K562 (cell line): Measurements from ENCODE around the gene ETS1. TPM values are rescaled to one million over a fixed set of nuclear protein-coding genes. Genes with fewer than 3 reads are reported as not detected.

ENCODE experiments used
- ATAC-seq: fragments of 200-7000 bp; cut with Tn5 transposase; 3 replicates; pipeline ENCODE4 v1.9.1; 2020; ENCODE audit warnings: moderate library complexity
- BruUV-seq: library from RNA; stranded (reverse); fragments of 400-500 nt; replicated peaks from 2 replicates; lab custom pipeline; 2021; lab: Mats Ljungman, UMichigan
- CTCF ChIA-PET: fragments of 300-600 bp; formaldehyde crosslinking; extraction: SDS; loops from one replicate; lab custom pipeline; 2021; ENCODE audit warnings: low intra/inter-chr PET ratio; lab: Yijun Ruan, JAX
- POLR2A ChIA-PET: fragments of 300-600, 350-650 bp; sonication (Branson Sonifier 250); formaldehyde crosslinking; extraction: SDS; loops from one replicate; lab custom pipeline; 2021; ENCODE audit warnings: antibody characterized with exemption, inconsistent platforms; lab: Yijun Ruan, JAX
- DNase-seq, 4 experiments: peaks; one replicate each; pipeline versions ENCODE4 v3.0.0 to v3.0.0-alpha.2; 2011 to 2018; ENCODE audit warnings: low spot score in 3 of 4, mixed read lengths in 3 of 4; ENCODE audit errors: extremely low read depth in 1 of 4
- FAIRE-seq: peaks from 2 replicates; lab custom pipeline; 2011; peaks lifted over from hg19 to GRCh38; lab: Jason Lieb, UNC
- H2AFZ ChIP-seq: 2 replicates; pipeline ENCODE4 v1.6.0; 2011; ENCODE audit warnings: low read depth, low read length, control low read depth, inconsistent platforms
- H3K27ac ChIP-seq: fragments of 200-600 bp; 3 replicates; pipeline ENCODE4 v1.8.0; 2011; ENCODE audit warnings: low read depth, mild to moderate bottlenecking, control low read depth, inconsistent platforms, low read length, moderate library complexity, mixed read lengths; ENCODE audit errors: extremely low read depth
- H3K27me3 ChIP-seq, 2 experiments: fragments of 300-600 bp in 1 of 2; 2 replicates in 1 of 2; 3 replicates in 1 of 2; pipeline versions ENCODE4 v1.6.0 to v1.8.0; 2011; ENCODE audit warnings: inconsistent platforms in 2 of 2, low read length in 2 of 2, mild to moderate bottlenecking in 1 of 2, mixed read lengths in 1 of 2, moderate library complexity in 1 of 2; ENCODE audit not compliant: control insufficient read depth in 2 of 2, insufficient read depth in 2 of 2
- H3K36me3 ChIP-seq: fragments of 300-600 bp; 3 replicates; pipeline ENCODE4 v1.8.0; 2011; ENCODE audit warnings: mild to moderate bottlenecking, low read length, inconsistent platforms; ENCODE audit not compliant: control insufficient read depth, insufficient read depth
- H3K4me1 ChIP-seq, 2 experiments: fragments of 200-600 bp in 1 of 2; replicated peaks in 1 of 2; 2 replicates in 1 of 2; 3 replicates in 1 of 2; pipeline versions ENCODE4 v1.5.1 to v1.8.0; 2011; ENCODE audit warnings: inconsistent platforms in 2 of 2, low read length in 2 of 2, mild to moderate bottlenecking in 1 of 2, mixed read lengths in 1 of 2, moderate library complexity in 1 of 2; ENCODE audit not compliant: control insufficient read depth in 2 of 2, insufficient read depth in 2 of 2
- H3K4me2 ChIP-seq: 2 replicates; pipeline ENCODE4 v1.6.1; 2011; ENCODE audit warnings: low read length, control low read depth, inconsistent platforms, mixed read lengths; ENCODE audit not compliant: insufficient read depth
- H3K4me3 ChIP-seq: fragments of 200-600 bp; sonication (generic), shearing (Covaris generic); 2 replicates; pipeline ENCODE4 v1.5.1; 2016; ENCODE audit warnings: control low read depth, inconsistent platforms
- H3K79me2 ChIP-seq: fragments of 200-600 bp; 3 replicates; pipeline ENCODE4 v1.8.0; 2011; ENCODE audit warnings: low read length, inconsistent platforms; ENCODE audit not compliant: control insufficient read depth, insufficient read depth
- H3K9ac ChIP-seq, 2 experiments: 2 replicates each; pipeline versions ENCODE4 v1.6.0 to v1.6.1; 2011; ENCODE audit warnings: low read depth in 2 of 2, low read length in 2 of 2, control low read depth in 1 of 2, inconsistent platforms in 1 of 2, mild to moderate bottlenecking in 1 of 2, mixed read lengths in 1 of 2; ENCODE audit not compliant: insufficient read depth in 1 of 2
- H3K9me1 ChIP-seq: one replicate; pipeline ENCODE4 v1.6.0; 2011; ENCODE audit warnings: inconsistent platforms, mild to moderate bottlenecking, low read length, moderate library complexity; ENCODE audit not compliant: control insufficient read depth, insufficient read depth
- H3K9me3 ChIP-seq: replicated peaks from 2 replicates; pipeline ENCODE4 v1.5.1; 2011; ENCODE audit warnings: low read depth, low read length, inconsistent platforms; ENCODE audit not compliant: control insufficient read depth, insufficient read depth
- H4K20me1 ChIP-seq: replicated peaks from 2 replicates; pipeline ENCODE4 v1.6.1; 2011; ENCODE audit warnings: low read length, inconsistent platforms, mixed read lengths; ENCODE audit not compliant: control insufficient read depth, insufficient read depth
- CHD4 ChIP-seq: fragments of 200-600 bp; sonication (generic); IDR thresholded peaks from 3 replicates; pipeline ENCODE4 v1.6.1; 2012; ENCODE audit warnings: low read depth, mild to moderate bottlenecking, mixed read lengths, low read length, inconsistent platforms; ENCODE audit not compliant: insufficient read depth, insufficient replicate concordance, poor library complexity, severe bottlenecking
- CREB5 ChIP-seq: fragments of 250-450 bp; sonication (Bioruptor Pico); IDR thresholded peaks from 2 replicates; pipeline ENCODE4 v1.5.0; 2020; ENCODE audit warnings: mild to moderate bottlenecking
- DPF2 ChIP-seq: fragments of 450-650 bp; IDR thresholded peaks from 2 replicates; pipeline ENCODE4 v1.6.1; 2016
- ETV5 ChIP-seq: sonication (generic); formaldehyde crosslinking; IDR thresholded peaks from 2 replicates; pipeline ENCODE4 v1.4.0; 2020; ENCODE audit warnings: low read depth, mild to moderate bottlenecking, missing genetic modification reagents
- FOXP4 ChIP-seq: sonication (generic); formaldehyde crosslinking; IDR thresholded peaks from 2 replicates; pipeline ENCODE4 v1.8.0; 2022; ENCODE audit warnings: mild to moderate bottlenecking, missing genetic modification reagents, borderline replicate concordance
- GATA2 ChIP-seq: sonication (generic); formaldehyde crosslinking; IDR thresholded peaks from 2 replicates; pipeline ENCODE4 v1.4.0; 2020; ENCODE audit warnings: mild to moderate bottlenecking, missing genetic modification reagents
- SREBF2 ChIP-seq: sonication (generic); formaldehyde crosslinking; IDR thresholded peaks from 2 replicates; pipeline ENCODE4 v1.4.0; 2020; ENCODE audit warnings: mild to moderate bottlenecking, missing genetic modification reagents
- ZNF707 ChIP-seq: fragments of 250-450 bp; sonication (Bioruptor Pico); conservative IDR thresholded peaks from 2 replicates; pipeline ENCODE4 v1.8.0; 2022; ENCODE audit warnings: inconsistent platforms, mild to moderate bottlenecking, moderate library complexity
- WGBS: fragments of 100-300 bp; shearing (Covaris generic); methylation state at CpG from one replicate; pipeline ENCODE4 v1.1.6; 2016; ENCODE audit warnings: low coverage, mixed read lengths; ENCODE audit not compliant: insufficient coverage; ENCODE audit errors: missing lambda C conversion rate; 5-methylcytosine and 5-hydroxymethylcytosine counted together
- in situ Hi-C: fragments of 300-500 bp; cut with MboI; formaldehyde crosslinking; loops from 4 replicates; pipeline ENCODE4 v1.15.0; 2018; ENCODE audit warnings: inconsistent platforms, mixed read lengths
- intact Hi-C: fragments of 100-400 bp; cut with micrococcal nuclease; formaldehyde crosslinking; loops from 2 replicates; pipeline ENCODE4 v1.14.2; 2022
- polyA plus RNA-seq, 8 experiments: library from polyadenylated mRNA; depleted of rRNA in 4 of 8; stranded (reverse) in 5 of 8; unstranded in 3 of 8; fragments of >200 nt; fragmentation: Nextera tagmentation in 2 of 8; fragmentation: Illumina TruSeq in 1 of 8; extraction: Ambion mirVana in 2 of 8; extraction: Trizol in 1 of 8; gene quantifications; 2 replicates each; pipeline versions ENCODE4 v1.2.1 to v1.2.3, GENCODE V29; 2011 to 2014; ENCODE audit warnings: inconsistent platforms in 1 of 8, missing spikeins in 1 of 8
- total RNA-seq, 7 experiments: library from RNA; depleted of rRNA in 6 of 7; stranded (reverse); fragments of >200 nt in 6 of 7; fragmentation: Illumina TruSeq in 2 of 7; extraction: Trizol in 2 of 7; gene quantifications; 2 replicates each; pipeline versions ENCODE4 v1.2.1 to v1.2.3, GENCODE V29; 2011 to 2021; ENCODE audit warnings: low replicate concordance in 1 of 7
- TF ChIP-seq, protein P1 (sequence below): fragments of 450-650 bp; IDR thresholded peaks from 2 replicates; pipeline ENCODE4 v1.6.1; 2017; ENCODE audit warnings: antibody characterized with exemption, mild to moderate bottlenecking
- TF ChIP-seq, protein P2 (sequence below), 2 experiments: IDR thresholded peaks in 1 of 2; conservative IDR thresholded peaks in 1 of 2; 2 replicates each; pipeline ENCODE4 v1.6.1; 2016; ENCODE audit warnings: low read depth in 2 of 2, mild to moderate bottlenecking in 1 of 2, missing compliant biosample characterization in 1 of 2, missing genetic modification characterization in 1 of 2, moderate library complexity in 1 of 2

The ETS1 gene
- total and polyA plus RNA-seq, 9 of the 15 experiments (the other 6 are each of a cell fraction or from before 2014, with no cell fraction given) = 0.04 to 1.4 (median 0.23) TPM

DNA sequence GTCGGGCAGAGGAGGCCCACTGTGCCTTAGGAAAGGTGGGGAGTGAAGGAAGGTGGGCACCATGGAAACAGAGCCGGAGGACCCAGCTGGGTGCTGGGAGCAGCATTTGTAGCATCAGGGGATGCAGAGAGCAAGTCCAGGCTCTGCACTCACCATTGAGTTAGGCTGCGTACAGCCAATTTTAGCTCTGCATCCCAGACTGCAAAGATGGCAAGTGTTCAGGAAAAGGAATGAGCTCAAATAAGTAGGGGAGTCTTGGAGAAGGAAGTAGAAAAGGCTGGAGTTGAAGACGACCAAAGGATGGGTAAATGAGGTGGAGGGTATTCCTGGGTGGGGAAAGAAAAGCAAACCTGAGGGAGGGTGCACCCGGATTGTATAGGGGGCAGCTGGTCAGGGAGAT, 31.6 kb upstream of the ETS1 start:
- H3K27me3 ChIP-seq = peaks cover 0 to 6% of the 10 kb centered on the region in 2 experiments; a peak in 1 of 5 replicates
- DNase-seq (no peak), ATAC-seq (no peak), FAIRE-seq (no peak)
- no peak overlapping the region for H3K27ac ChIP-seq
- POLR2A ChIA-PET = interaction anchor here (0.6 kb wide), 1 partner anchor 1862 kb away, joined by 3 read pairs; no protein-coding TSS in a partner anchor
- no peak overlapping the region for H3K9ac ChIP-seq
- CTCF ChIA-PET = no interaction called here
- no peak overlapping the region for H3K4me3 ChIP-seq
- 4% methylated on average over 5 of the region's 5 CpGs for WGBS
- no peaks in the 10 kb centered on the region for H3K79me2 ChIP-seq
- no peaks in the 10 kb centered on the region for H3K9me1 ChIP-seq
- BruUV-seq = no TSS peak
- H4K20me1 ChIP-seq = 0 out of 2 replicates have a peak, but pooled peaks cover 6% of the 10 kb centered on the region
- in situ Hi-C loops = no loop called here
- no peaks in the 10 kb centered on the region for H3K9me3 ChIP-seq
- intact Hi-C loops = no loop called here
- no peak overlapping the region for H3K4me2 ChIP-seq
- H3K36me3 ChIP-seq = no peaks in the 10 kb centered on the region
- H3K4me1 ChIP-seq = peaks cover 0 to 6% of the 10 kb centered on the region in 2 experiments; a peak in 2 of 5 replicates
- H2AFZ ChIP-seq = no peak overlapping the region
- TF ChIP-seq ZNF707 = no peak
- no peak for TF ChIP-seq SREBF2 (CRISPR knock-in tag)
- TF ChIP-seq, protein P1, sequence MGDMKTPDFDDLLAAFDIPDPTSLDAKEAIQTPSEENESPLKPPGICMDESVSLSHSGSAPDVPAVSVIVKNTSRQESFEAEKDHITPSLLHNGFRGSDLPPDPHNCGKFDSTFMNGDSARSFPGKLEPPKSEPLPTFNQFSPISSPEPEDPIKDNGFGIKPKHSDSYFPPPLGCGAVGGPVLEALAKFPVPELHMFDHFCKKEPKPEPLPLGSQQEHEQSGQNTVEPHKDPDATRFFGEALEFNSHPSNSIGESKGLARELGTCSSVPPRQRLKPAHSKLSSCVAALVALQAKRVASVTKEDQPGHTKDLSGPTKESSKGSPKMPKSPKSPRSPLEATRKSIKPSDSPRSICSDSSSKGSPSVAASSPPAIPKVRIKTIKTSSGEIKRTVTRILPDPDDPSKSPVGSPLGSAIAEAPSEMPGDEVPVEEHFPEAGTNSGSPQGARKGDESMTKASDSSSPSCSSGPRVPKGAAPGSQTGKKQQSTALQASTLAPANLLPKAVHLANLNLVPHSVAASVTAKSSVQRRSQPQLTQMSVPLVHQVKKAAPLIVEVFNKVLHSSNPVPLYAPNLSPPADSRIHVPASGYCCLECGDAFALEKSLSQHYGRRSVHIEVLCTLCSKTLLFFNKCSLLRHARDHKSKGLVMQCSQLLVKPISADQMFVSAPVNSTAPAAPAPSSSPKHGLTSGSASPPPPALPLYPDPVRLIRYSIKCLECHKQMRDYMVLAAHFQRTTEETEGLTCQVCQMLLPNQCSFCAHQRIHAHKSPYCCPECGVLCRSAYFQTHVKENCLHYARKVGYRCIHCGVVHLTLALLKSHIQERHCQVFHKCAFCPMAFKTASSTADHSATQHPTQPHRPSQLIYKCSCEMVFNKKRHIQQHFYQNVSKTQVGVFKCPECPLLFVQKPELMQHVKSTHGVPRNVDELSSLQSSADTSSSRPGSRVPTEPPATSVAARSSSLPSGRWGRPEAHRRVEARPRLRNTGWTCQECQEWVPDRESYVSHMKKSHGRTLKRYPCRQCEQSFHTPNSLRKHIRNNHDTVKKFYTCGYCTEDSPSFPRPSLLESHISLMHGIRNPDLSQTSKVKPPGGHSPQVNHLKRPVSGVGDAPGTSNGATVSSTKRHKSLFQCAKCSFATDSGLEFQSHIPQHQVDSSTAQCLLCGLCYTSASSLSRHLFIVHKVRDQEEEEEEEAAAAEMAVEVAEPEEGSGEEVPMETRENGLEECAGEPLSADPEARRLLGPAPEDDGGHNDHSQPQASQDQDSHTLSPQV = no peak
- TF ChIP-seq ETV5 (CRISPR knock-in tag) = no peak
- no peak for TF ChIP-seq FOXP4
- no peak for TF ChIP-seq DPF2
- TF ChIP-seq CHD4 = no peak
- TF ChIP-seq CREB5 = no peak
- TF ChIP-seq, protein P2, sequence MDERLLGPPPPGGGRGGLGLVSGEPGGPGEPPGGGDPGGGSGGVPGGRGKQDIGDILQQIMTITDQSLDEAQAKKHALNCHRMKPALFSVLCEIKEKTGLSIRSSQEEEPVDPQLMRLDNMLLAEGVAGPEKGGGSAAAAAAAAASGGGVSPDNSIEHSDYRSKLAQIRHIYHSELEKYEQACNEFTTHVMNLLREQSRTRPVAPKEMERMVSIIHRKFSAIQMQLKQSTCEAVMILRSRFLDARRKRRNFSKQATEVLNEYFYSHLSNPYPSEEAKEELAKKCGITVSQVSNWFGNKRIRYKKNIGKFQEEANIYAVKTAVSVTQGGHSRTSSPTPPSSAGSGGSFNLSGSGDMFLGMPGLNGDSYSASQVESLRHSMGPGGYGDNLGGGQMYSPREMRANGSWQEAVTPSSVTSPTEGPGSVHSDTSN (CRISPR knock-in tag; IDR thresholded peaks at IDR 0.05; ENCODE audit: low read depth) = no peak
- TF ChIP-seq, protein P2 (tag; conservative IDR thresholded peaks at IDR 0.05; ENCODE audit: low read depth) = no peak
- no peak for TF ChIP-seq GATA2 (CRISPR knock-in tag)
